Glomerular visceral epithelial cell (primary cell): ENCODE results near the gene PTPRT.
"Not testable (repeated sequence)": the region's sequence is repeated elsewhere in the genome, so short reads cannot be mapped to it uniquely, and the experiment has no call there.

Experiments used
- DNase-seq: peaks from one replicate; pipeline ENCODE4 v3.0.0-alpha.2; 2016; ENCODE audit errors: extremely low spot score

Gene PTPRT

DNA sequence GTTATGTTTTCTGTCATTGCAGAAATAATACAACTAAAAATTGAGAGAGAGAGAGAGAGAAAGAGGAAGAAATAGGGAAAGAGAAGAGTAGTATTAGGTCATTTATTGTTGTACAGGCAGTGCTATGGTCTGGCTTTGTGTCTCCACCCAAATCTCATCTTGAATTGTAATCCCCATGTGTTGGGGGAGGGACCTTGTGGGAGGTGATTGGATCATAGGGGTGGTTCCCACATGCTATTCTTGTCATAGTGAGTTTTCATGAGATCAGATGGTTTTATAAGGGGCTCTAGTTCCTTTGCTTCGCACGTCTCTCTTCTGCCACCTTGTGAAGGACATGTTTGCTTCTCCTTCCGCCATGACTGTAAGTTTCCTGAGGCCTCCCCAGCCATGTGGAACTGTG is 894.1 kb downstream of the PTPRT start:
- no peak for DNase-seq

DNA sequence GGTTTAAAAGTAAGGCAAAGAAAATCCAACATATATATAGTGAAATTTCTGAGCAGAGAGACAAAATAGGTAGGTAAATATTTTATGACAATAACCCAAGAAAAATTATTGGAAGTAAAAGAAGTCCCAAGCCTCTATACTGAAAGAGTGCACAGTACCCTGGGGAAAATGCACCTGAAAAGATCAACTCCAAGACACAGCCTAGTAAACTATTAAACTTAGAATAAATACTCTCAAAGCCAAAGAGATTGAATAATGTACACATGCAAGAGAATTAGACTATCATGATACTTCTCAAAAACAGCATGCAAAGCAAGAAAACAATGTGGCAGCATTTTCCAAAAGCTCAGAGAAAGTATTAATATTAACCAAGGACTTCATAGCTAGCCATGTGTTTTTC is 894.7 kb downstream of the PTPRT start:
- DNase-seq: no peak

DNA sequence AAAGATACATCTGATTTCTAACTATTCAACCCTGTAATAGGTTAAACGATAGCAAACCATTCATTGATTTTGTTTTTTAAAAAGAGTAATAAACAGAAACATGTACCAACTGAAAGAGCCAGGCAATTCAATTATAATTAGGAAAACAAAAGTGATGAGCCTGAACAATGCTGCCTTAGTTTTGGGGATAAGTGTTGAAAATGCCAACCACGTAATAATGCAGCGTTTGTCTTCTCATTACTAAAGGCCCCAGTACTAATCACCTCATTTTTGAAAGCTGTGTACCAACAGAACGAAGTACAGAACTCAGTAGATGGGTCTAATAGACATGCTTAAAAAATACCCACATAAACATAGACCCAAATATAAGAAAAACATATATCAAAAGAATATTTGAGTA is 907.9 kb downstream of the PTPRT start:
- no peak for DNase-seq

DNA sequence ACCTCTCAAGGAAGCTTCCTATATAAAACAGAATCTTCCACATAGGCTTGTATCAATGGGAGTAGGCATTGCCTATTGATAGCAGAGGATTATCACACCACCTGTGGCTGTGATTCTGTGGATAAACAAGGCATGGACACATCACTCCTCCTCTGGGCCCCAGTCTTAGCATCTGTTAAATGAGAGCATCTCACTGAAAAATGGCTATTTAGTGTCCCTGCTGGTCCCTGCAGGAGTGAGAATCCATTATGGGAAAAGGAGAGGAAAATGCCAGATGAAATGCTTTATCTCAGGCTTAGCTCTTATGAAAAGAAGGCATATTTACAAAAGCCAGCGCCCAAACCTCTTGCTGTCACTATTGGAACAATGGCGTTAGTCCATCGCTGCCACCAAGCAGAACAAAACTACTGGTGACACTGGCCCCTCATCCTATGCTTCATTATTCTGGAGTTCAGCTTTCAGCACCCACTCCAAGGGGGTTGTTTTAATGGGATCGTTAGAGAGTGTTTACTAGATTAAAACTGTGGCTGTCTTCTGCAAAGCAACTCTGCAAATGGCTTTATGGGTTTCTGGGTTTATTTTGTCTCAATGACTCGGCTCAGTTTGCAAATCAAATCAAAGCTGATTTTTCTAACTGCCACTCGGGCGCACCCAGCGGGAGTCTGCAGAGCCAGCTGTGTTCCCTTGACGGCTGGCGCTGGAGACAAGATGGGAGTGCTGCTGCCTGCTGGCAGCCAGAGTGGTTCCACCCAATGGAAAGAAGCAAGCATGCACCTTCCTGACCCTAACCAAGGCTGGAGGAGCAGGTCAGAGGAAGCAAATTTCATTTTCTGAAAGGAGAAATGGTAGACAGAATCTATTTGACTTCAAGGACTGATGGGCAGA is 912.7 kb downstream of the PTPRT start:
- DNase-seq: no peak

DNA sequence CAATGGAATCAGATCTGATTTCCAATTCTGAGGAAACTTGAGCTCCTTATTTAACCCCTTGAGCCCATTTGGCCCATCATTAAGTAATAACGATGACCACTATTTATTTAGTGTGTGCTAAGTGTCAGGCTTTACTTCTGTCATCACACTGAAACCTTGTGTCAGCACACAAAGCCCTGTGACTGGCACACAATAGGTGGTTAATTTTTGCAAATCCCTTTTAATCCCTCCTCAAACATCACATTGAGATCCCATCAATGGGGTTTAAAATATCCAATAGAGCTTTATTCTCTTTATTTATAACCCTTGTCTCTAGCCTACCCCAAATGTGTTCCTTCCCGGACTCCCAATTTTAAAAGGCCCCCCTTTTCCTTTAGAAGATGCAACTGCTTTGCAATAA is 914.7 kb downstream of the PTPRT start:
- DNase-seq: no peak

DNA sequence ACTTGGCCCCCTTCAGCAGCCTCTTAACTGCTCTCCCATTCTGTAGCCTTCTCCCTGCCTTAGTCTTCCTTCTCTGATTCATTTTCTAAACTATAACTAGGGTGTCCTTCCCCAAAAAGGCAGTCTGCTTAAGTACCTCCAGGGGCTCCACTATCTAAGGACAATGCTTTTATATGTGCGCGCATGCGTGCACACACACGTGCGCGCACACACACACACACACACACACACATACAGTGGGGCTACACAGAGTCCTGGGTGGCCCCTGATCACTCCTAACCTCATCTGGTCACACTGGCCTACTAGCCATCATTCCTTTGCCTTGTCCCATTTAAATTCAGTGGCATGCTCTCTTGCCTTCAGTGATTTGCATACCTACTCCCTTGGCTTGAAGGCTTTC is 917.2 kb downstream of the PTPRT start:
- DNase-seq: no peak

DNA sequence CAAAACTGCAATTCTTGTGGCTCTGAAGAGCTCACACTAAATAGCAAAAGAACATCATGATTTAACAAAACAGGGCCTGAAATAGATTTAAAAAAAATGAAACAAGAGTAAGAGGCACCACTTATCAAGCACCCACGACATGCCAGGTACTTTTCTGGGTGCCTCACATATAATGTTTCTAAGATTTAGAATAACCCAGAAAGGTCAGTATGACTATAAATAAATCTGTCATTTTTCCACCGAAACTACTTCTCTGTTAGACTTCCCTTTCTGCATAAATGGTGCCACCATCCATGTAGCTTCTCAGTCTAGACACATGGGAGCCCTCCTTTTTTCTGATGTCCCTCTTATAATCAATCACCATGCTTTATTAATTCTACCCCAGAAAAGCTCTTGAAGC is 919.2 kb downstream of the PTPRT start:
- DNase-seq: no peak

DNA sequence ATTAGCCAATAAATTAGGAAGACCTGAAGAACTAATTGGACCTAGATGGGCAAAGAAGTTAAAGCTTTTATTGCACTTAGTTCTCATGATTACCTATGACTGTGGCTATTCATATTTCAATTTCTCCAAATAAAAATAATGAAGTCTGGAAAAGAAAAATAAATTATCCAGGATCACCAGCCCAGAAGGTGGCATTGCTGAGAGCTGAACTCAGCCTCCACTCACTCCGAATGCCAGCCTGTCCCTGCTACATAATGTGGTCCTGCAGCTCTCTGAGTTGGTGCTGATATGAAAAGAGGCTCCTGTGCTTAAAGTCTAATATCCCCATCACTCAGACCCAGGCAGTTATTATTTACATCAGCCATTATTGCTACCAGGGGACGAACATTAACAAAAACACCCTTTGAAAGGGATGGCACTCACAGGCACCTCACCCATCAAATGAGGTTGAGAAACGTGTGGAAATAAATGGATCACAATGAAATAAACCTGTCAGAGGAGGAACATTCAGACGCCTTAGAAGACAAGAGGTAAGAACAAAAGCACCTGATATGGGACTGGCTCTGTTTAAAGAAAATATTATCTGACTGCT is 921.8 kb downstream of the PTPRT start:
- DNase-seq: no peak

DNA sequence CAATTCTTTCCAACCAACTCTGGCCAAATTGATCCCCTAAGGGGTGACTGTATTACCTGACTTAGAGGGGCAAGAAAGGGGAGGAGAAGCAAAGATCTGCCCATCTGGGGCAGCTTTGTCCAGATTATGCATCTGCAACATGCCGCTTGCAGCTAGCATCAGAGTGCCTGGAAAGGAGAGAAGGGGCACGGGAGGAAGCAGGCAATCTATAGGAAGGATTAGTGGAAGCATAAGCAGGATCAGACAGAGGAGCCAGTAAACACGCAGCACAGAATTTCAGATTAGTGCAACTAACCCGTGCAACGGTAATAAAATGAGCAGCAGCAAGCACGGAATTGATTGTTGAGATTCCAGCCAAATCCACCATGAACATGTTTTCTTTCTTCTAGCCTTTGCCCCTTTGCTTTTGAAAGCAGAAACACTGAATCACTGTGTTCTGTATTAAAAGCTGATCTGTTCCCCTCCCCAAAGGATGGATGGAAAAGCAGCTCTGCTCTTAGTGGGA is 927.9 kb downstream of the PTPRT start:
- DNase-seq: no peak

DNA sequence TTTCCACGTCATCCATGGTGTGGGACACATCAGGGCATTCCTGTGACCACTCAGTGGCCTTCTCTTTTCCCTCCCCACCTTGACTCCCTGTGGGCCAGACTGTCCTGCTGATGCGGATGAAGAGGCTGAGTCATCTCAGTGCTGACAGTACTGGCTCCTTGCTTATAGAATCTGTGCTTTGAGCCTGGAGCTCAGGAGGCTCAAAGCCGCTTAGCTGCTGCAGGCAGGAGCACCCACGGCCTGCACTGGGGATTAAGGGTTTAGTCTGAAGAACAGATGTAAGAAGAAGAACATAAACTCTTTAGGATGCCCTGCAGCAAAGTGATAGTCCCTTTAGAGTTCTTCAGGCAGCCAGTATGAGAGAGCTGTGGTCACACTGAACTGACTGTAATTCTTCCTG is 929.5 kb downstream of the PTPRT start:
- no peak for DNase-seq

DNA sequence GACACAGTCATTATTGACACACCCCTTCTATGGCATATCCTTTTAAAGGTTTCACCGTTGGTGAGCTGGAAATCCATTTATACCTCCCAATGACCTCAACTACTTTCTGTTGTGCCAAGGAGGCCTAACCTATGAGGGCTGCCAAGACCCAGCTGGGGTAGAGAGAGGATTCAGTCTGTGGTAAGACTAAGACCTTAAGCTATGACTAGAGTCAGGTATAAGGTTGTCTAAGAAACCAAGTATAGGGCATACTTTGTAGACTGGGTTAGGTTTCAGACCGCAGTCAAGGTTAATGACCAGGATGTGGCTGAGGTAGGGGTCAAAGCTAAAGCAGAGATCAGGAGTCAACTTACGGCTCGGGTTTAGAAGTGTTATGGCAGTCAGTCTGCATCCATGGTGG is 930.3 kb downstream of the PTPRT start:
- no peak for DNase-seq

DNA sequence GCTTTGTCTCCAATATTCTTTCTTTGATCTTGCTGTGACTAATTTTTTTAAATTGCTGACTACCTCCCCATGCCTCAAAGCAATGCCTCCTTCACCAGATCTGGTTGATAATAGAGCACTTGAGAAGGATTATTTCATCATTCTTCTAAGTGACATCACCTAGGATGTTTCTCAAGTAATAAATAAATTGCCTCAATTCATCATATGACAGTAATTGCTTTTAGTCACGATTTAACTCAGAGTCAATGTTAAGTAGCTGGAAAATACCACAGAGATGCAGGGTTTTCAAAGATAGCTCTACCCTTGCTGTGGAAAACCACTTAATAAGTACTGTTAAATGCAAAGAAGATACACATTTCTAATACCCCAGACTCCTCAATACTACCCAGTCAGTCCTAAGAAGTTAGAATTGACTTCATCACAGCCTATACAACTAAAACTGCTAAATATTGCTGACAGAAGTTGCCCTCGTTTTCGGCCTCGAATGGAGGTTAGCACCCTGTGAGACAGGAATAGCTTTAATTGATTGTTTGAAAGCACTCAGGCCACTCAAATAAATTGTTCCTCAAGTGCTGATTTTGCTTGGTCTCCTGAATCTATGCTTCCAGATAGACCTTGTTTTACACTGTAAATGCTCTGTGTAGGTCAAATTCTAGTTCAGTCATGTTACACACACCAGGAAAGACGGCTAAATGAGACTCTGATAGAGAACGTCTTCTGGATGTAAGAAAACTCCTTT is 931.0 kb downstream of the PTPRT start:
- DNase-seq: no peak

DNA sequence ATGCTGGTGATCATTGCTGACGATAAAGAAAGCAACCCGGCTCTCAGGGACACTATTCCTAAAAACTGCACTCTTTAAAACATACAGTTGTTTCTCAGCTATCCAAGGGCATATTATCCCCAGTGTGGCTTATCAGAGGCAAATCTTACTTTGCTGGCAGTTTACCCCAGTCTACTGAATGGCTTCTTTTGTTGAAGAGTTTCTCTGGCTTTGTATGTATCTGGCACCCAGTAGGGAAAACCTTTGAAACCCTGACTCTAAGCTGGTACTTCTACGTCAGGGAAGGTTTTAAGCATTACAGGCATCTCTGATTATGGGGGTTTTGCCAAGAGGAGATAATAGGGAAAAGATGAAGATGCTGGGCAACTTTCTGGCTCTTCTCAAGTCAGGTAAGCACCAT is 933.9 kb downstream of the PTPRT start:
- DNase-seq: no peak

DNA sequence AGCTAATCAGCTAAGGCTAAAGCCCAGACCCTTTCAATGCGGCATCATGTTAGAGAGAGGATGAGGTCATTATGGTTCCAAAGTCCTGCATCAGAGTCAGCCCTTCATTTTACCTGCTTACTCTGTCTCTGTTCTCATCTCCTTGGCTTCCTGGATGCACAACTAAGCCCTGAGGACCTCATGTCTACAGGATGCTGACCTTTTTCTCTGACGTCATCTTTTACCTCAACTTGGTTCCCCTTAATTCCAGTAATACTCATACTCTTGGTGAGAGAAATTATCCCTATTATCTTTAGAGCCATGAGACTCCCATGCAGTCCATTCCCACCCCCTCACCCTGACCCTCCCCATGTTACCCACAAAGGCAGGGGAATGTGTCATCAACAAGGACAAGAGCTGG is 935.0 kb downstream of the PTPRT start:
- DNase-seq: no peak

DNA sequence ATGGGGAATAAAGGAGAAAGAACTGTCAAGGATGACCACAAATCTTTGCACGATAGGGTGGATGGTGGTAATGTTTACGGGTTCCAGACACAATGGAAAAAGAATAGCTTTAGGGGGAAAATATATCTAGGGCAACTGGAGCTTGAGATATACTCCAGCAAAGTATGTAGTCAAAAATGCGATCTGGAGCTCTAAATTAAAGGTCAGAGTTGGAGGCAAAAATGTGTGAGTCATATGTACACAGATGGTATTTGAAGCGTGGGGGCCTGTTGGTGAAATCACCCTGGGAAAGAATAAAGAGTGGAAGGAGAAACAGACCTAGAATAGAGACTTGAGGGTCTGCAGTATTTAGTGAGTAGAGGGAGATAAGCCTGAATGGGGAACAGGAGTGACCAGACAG is 937.6 kb downstream of the PTPRT start:
- no peak for DNase-seq

DNA sequence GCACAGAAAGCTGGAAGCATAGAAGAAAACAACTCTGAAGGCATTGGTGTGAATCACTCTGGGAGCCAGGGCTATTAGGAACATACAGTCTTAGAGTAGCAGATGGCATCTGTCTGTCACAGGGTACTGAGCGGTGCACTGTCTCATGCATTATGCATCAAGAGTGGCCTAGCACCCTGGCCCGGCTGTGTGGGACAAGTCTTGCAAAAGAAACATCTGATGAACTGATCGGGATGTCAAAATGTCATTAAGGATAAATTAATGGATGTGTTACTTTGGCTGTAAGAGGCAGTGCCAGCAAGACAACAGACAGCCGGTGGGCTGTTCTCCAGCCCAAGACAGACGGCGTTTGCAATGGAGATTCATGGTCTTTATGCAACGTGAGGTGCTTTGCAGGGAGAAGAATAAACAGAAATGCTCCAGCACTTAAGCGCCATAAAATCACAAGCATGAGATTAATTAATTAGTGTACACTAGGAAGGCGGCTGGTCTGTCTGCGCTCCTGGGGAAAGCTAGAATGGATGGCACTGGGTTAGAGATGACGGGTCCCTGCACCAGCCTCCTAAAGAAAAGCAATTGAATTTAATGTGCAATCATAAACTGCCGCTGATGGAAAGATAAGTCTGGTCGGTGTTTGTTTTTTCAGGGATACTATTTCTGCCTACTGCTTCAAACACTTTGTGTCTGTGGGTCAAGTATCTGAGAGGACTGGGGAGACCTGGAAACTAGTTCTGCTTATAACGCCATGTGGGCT is 970.9 kb downstream of the PTPRT start:
- DNase-seq: no peak

DNA sequence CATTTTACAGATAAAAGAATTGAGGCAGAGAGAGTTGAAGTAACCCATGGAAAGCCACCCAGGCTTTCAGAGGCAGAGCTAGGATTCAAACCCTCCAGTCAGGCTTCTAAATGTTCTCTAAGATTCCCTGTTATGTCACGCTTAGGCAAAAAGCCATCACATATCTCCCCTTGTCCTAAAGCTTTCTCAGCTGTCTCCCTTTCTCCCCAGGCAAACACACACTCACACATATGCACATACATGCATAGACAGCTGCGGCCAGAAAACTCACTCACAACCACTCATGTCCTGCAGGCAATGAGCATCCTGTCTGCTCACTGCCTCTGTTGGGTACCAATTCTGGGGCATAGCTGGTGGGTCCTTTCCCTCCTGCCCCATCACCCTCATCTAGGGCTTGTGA is 975.6 kb downstream of the PTPRT start:
- no peak for DNase-seq

DNA sequence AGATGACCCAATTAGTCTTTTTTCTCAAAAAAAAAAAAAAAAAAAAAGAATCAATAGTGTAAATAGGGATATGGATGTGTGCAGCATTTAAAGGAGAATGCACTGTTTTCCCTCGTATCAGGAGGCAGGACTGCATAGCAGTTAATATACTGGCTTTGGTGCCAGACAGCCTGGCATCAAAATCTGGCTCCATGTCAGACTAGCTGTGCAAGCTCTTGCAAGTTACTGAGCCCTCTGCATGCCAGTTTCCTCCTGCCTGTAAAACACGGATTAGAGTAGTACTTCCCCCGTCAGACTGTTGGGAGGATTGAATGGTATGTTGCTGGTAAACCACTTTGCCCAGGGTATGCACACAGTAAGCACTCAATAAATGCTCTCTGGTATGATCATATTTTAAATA is 977.3 kb downstream of the PTPRT start:
- no peak for DNase-seq

DNA sequence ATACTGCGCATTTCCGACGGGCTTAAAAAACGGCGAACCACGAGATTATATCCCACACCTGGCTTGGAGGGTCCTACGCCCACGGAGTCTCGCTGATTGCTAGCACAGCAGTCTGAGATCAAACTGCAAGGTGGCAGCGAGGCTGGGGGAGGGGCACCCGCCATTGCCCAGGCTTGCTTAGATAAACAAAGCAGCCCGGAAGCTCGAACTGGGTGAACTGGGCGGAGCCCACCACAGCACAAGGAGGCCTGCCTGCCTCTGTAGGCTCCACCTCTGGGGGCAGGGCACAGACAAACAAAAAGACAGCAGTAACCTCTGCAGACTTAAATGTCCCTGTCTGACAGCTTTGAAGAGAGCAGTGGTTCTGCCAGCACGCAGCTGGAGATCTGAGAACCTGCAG is 983.1 kb downstream of the PTPRT start:
- DNase-seq: not testable (repeated sequence)

DNA sequence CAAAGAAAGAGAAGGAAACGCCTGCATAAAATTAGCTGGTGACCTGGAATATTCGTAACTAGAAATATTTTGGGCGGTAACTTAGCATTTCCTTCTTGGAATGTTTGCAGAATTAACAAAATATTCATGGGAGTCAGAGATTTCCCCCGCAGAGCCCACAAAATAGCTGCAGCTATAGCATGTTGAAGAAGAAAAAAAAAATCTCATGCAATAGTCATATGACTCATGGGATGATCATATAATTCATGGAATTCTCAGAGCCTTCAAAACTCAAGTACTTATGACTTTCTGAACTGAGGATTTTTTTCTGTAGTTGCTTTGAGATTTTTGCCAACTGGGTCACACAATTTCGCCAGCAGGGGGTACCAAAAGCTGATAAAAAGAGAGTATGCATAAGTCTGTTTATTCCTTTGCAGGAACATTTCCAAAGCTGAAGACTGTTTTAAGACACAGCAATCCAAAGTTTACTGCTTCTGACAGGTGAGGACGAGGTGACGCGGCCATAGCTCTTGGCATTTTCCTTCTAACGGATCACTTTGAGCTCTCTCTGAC is 985.5 kb downstream of the PTPRT start:
- DNase-seq: no peak

DNA sequence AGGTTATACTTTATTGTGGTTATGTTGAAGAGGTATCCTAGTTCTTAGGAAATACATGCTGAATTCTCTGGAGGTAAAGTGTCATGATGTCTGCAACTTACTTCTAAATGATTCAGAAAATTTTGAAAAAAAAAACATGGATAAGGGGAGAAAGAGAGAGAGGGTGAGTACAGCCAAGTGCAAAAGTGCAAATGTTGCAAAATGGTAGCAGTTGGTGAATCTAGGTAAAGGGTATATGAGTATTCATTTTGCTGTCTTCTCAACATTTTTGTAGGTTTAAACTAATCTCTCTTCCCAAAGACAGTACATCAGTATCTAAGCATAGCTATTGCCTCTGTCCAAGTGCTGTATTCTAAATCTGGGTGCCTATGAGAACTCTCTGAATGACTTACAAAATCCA is 992.1 kb downstream of the PTPRT start:
- no peak for DNase-seq

DNA sequence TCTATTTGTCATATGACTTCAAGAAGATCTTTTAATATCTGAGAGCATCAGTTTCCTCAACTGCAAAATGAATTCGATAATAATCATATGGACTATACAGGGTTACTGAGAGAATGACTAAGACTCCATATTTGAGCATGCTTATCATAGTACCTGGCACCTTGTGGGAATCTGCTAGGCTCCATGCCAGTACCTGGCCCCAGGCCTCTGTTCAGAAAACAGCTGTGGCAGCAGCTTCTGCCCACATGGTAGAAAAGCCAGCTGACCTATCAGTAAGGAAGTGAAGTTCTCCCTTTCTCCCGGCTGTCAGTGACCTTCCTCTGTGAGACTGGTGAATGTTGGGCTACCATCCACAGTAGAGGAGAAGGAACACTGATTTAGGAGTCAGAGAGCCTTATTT is 996.6 kb downstream of the PTPRT start:
- DNase-seq: no peak
